Activated CD4-positive, alpha-beta T cell treated with anti-CD3 and anti-CD28 coated beads, Interleukin-2, amount 10 ng/mL, durations not matched to agents 24 days and 14 days (primary cell): ENCODE measurements around the gene ID2. TPM values are rescaled to one million over a fixed set of nuclear protein-coding genes. Genes with fewer than 3 reads are reported as not detected.

Experiments used
- DNase-seq: peaks from one replicate; pipeline ENCODE4 v3.0.0; 2022
- H3K27ac Mint-ChIP-seq: one replicate; pipeline ENCODE4 v1.8.0; 2022; ENCODE audit warnings: mild to moderate bottlenecking, mixed read lengths
- H3K27me3 Mint-ChIP-seq: one replicate; pipeline ENCODE4 v1.8.0; 2022; ENCODE audit warnings: mixed read lengths
- H3K36me3 Mint-ChIP-seq: one replicate; pipeline ENCODE4 v1.8.0; 2022; ENCODE audit warnings: low read depth, mild to moderate bottlenecking, mixed read lengths
- H3K4me1 Mint-ChIP-seq: one replicate; pipeline ENCODE4 v1.8.0; 2021; ENCODE audit warnings: mixed read lengths
- H3K4me3 Mint-ChIP-seq: one replicate; pipeline ENCODE4 v1.8.0; 2022; ENCODE audit warnings: mild to moderate bottlenecking, moderate library complexity, mixed read lengths
- H3K9me3 Mint-ChIP-seq: one replicate; pipeline ENCODE4 v1.8.0; 2021; ENCODE audit warnings: mixed read lengths
- intact Hi-C: fragments of 100-400 bp; cut with micrococcal nuclease; formaldehyde crosslinking; loops from one replicate; pipeline ENCODE4 v1.15.1; 2023
- total RNA-seq: library from RNA; stranded (reverse); gene quantifications from 2 replicates; pipeline ENCODE4 v1.2.3, GENCODE V29; 2022

Gene ID2
- total RNA-seq, 1 donor from 2014 or later = 284 TPM

DNA sequence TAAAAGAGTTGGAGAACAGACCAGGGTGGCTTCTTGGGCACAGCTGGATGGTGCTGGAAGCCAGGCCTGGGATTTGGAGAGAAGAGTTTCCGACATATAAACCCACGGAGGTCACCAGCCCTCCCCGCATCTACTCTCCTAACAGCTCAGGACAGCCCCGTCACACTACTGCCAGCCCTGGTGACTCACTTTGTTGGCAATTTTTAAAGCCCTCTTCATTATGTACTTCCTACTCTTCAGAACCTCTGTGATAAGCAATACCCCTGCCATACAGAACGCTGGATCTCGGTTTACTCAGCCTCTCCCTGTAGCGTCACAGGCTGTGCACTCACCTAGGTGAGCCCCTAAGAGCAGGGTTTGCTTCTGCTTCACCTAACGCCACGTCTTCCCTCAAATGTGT is 48.1 kb downstream of the ID2 start:
- Mint-ChIP-seq H3K36me3 (peaks cover 35% of the 10 kb centered on the region), H3K4me3 (no peak overlapping the region)
- intact Hi-C loops = no loop called here

GRCh38 chr2:8732601-8733000 is 50.7 kb downstream of the ID2 start:
- no peak overlapping the region for H3K4me3 Mint-ChIP-seq

More for the DNA sequence above, 48.1 kb downstream of the ID2 start:
- no peaks in the 10 kb centered on the region for H3K9me3 Mint-ChIP-seq
- peaks cover 2% of the 10 kb centered on the region for H3K4me1 Mint-ChIP-seq
- DNase-seq = no peak
- no peak overlapping the region for H3K27ac Mint-ChIP-seq
- no peaks in the 10 kb centered on the region for H3K27me3 Mint-ChIP-seq

More at GRCh38 chr2:8732601-8733000, 50.7 kb downstream of the ID2 start:
- Mint-ChIP-seq H3K27me3 (no peaks in the 10 kb centered on the region), H3K36me3 (peaks cover 37% of the 10 kb centered on the region), H3K27ac (no peak overlapping the region), H3K4me1 (peaks cover 2% of the 10 kb centered on the region), H3K9me3 (no peaks in the 10 kb centered on the region)
- no peak for DNase-seq
- intact Hi-C loops = no loop called here

Other genes with a start within 250 kb of the ID2 start
- 25.3 and 28.0 TPM in 2 replicates for gene KIDINS220, start 155.6 kb downstream of the ID2 start, total RNA-seq